Pancreas (tissue), 10 donors: ENCODE data around the gene TBC1D20. TPM values are rescaled to one million over a fixed set of nuclear protein-coding genes. Genes with fewer than 3 reads are reported as not detected.
A peak's percentile ranks its signal among the peaks of the same experiment; 100 is the strongest.

Source experiments
- ATAC-seq, 4 donors: fragments of 200-7000 bp; cut with Tn5 transposase; one replicate each; pipeline versions ENCODE4 v1.8.0 to v1.9.1; 2020; ENCODE audit warnings: mild to moderate bottlenecking in 4 of 4, moderate library complexity in 4 of 4
- DNase-seq, 6 donors: peaks; one replicate each; pipeline ENCODE4 v3.0.0-alpha.2; 2020
- FAIRE-seq: peaks from 2 replicates; lab custom pipeline; 2012; peaks lifted over from hg19 to GRCh38; lab: Jason Lieb, UNC
- H3K27ac ChIP-seq, 4 donors: fragments of 200-600 bp; sonication (generic); 1 replicate in 3 of 4; 2 replicates in 1 of 4; pipeline versions ENCODE4 v1.5.0 to v1.8.0; 2020
- H3K27me3 ChIP-seq, 4 donors: fragments of 200-600 bp; one replicate each; pipeline ENCODE4 v1.8.0; 2021
- H3K36me3 ChIP-seq, 3 donors: fragments of 200-600 bp; sonication (generic) in 1 of 3; one replicate each; pipeline versions ENCODE4 v1.5.0 to v1.8.0; 2020 to 2021
- H3K4me1 ChIP-seq, 3 donors: fragments of 200-600 bp; one replicate each; pipeline ENCODE4 v1.8.0; 2021
- H3K4me3 ChIP-seq, 4 donors: fragments of 200-600 bp; sonication (generic) in 2 of 4; one replicate each; pipeline versions ENCODE4 v1.5.0 to v1.8.0; 2020 to 2021
- H3K9me3 ChIP-seq, 4 donors: fragments of 200-600 bp; one replicate each; pipeline ENCODE4 v1.8.0; 2021
- WGBS, 2 donors: extraction: QIAGEN DNeasy Blood & Tissue Kit; methylation state at CpG; one replicate each; pipeline ENCODE4 v1.1.7; 2013; 5-methylcytosine and 5-hydroxymethylcytosine counted together
- intact Hi-C, 3 donors: fragments of 100-400 bp; cut with DNase I; formaldehyde crosslinking; loops; one replicate each; pipeline versions ENCODE4 v1.11.1 to v1.14.2; 2022
- polyA plus RNA-seq, 2 donors: library from polyadenylated mRNA; stranded (reverse); fragments of 200-250 nt; gene quantifications; one replicate each; pipeline ENCODE4 v1.2.3, GENCODE V29; 2013
- total RNA-seq, 6 donors: library from RNA; stranded (reverse); fragmentation: NEBNext Ultra II Directional in 4 of 6; extraction: Animal tissue kit (Norgen Biotek cat#: 25700) in 4 of 6; gene quantifications; one replicate each; pipeline versions ENCODE4 v1.2.1 to v1.2.4, GENCODE V29; 2021 to 2023
- TF ChIP-seq, protein P1 (sequence below), 4 donors: fragments of 200-600 bp; sonication (generic) in 3 of 4; IDR thresholded peaks; one replicate each; pipeline versions ENCODE4 v1.5.0 to v1.8.0; 2021; ENCODE audit warnings: antibody characterized with exemption in 4 of 4
- donor health status: healthy with polysubstance abuse.
- donor health status: DM: no; HTN: no; CAD: no; lungs with moderate emphysema.
- donor health status: DM: no; HTN: no; CAD: no.
- donor health status: control.
- donor health status: control.
- donor health status: Bipolar disorder and iron deficiency.
- donor health status: DM: yes; HTN: yes; CAD: no.
- donor health status: DM: no; HTN: no; CAD: no.
- donor health status: DM: no; HTN: no; CAD: no.
- donor health status: DM: yes; HTN: yes; CAD: no.

TBC1D20 gene
- total and polyA plus RNA-seq, 8 donors = 11.1 to 21.4 (median 12.9) TPM

DNA sequence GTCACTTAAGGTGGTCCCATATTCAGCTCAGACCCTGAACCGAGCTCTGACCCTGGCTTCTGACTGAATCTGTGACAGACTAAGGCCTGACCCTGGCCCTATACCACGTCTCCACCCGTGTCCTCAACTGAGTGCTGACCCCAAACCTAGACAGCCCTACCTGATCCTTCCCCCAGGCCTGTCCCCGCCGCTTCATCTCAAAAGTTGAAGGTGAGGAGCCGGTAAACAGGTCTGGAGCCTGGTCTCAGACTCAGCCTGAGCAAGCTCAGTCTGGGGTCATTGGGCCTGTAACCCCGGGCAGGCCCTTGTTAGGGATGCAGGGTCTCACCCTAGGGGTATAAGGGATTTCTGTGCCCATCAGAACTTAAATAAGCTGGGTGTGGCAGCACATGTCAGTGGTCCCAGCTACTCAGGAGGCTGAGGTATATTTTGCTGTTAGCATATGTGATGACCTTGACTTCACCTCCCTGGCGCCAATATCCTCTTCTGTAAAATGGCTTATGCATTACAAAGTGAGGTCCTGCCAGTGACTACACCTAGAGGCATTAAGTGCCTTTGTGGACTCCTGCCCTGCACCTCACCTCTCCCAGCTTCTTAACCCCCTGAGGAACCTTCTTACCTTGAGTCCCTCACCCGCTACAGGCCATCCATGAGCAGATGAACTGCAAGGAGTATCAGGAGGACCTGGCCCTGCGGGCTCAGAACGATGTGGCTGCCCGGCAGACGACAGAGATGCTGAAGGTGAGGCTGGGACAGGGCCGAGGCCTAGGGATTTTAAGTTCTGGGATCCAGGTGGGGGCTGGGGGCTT, 34.3 kb downstream of the TBC1D20 start:
- FAIRE-seq (no peak), DNase-seq (peak in 1 of 6 donors; percentile 27), ATAC-seq (no peak)
- WGBS, 2 donors = 92 to 93% methylated on average over 14 of the region's 14 CpGs
- intact Hi-C loops = no loop called here
- Histone ChIP-seq H3K27me3 (no peaks in the 10 kb centered on the region), H3K36me3 (peaks cover 0 to 13% (median 0%) of the 10 kb centered on the region in 3 donors), H3K4me3 (no peak overlapping the region), H3K4me1 (no peaks in the 10 kb centered on the region), H3K27ac (no peak overlapping the region), H3K9me3 (no peaks in the 10 kb centered on the region)
- TF ChIP-seq, protein P1, sequence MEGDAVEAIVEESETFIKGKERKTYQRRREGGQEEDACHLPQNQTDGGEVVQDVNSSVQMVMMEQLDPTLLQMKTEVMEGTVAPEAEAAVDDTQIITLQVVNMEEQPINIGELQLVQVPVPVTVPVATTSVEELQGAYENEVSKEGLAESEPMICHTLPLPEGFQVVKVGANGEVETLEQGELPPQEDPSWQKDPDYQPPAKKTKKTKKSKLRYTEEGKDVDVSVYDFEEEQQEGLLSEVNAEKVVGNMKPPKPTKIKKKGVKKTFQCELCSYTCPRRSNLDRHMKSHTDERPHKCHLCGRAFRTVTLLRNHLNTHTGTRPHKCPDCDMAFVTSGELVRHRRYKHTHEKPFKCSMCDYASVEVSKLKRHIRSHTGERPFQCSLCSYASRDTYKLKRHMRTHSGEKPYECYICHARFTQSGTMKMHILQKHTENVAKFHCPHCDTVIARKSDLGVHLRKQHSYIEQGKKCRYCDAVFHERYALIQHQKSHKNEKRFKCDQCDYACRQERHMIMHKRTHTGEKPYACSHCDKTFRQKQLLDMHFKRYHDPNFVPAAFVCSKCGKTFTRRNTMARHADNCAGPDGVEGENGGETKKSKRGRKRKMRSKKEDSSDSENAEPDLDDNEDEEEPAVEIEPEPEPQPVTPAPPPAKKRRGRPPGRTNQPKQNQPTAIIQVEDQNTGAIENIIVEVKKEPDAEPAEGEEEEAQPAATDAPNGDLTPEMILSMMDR (IDR thresholded peaks at IDR 0.05) = no peak

DNA sequence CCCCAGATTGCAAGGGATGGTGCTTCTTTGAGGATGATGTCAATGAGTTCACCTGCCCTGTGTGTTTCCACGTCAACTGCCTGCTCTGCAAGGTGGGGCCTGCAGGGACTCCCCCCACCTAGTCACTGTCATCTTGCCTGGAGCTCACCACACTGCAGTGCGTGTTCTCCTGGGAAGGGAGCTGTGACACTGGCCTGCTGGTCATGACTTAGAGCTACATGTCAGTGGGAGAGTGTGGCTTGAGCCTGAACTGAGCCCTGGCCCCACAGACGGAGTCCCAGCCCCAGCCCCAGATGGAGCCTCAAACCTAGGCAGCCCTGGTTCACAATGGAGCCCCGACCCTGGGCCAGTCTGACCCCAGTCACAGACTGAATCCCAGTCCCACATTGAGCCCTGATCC, 34.9 kb downstream of the TBC1D20 start:
- TF ChIP-seq, protein P1 (IDR thresholded peaks at IDR 0.05) = no peak
- Histone ChIP-seq H3K4me3 (no peak overlapping the region), H3K36me3 (peaks cover 0 to 13% (median 0%) of the 10 kb centered on the region in 3 donors), H3K9me3 (no peaks in the 10 kb centered on the region), H3K4me1 (no peaks in the 10 kb centered on the region), H3K27ac (no peak overlapping the region), H3K27me3 (no peaks in the 10 kb centered on the region)
- ATAC-seq (no peak), FAIRE-seq (no peak), DNase-seq (peak in 1 of 6 donors; percentile 50)
- WGBS, 2 donors = 92 to 94% methylated on average over 4 of the region's 4 CpGs
- intact Hi-C loops = no loop called here

DNA sequence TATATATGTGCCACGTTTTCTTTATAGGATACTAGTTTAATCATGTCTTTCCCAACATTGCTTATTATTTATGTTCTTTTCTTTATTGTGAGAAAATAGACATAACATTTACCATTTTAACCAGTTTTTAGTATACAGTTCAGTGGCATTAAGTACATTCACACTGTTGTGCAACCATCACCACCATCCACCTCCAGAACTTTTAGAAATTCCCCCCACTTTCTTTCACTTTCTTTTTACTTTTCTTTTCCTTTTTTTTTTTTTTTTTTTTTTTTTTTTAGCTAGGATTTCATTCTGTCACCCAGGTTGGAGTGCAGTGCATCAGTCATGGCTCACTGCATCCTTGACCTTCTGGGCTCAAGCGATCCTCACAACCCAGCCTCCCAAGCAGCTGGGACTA, 35.8 kb downstream of the TBC1D20 start:
- Histone ChIP-seq H3K4me1 (no peaks in the 10 kb centered on the region), H3K27me3 (no peaks in the 10 kb centered on the region), H3K9me3 (no peaks in the 10 kb centered on the region), H3K4me3 (no peak overlapping the region), H3K27ac (no peak overlapping the region), H3K36me3 (peaks cover 0 to 13% (median under 1%) of the 10 kb centered on the region in 3 donors)
- FAIRE-seq = no peak
- intact Hi-C loops = no loop called here
- DNase-seq = no peak
- no peak for ATAC-seq
- 95 to 97% methylated on average over 2 of the region's 2 CpGs for WGBS, 2 donors
- TF ChIP-seq, protein P1 (IDR thresholded peaks at IDR 0.05) = no peak

DNA sequence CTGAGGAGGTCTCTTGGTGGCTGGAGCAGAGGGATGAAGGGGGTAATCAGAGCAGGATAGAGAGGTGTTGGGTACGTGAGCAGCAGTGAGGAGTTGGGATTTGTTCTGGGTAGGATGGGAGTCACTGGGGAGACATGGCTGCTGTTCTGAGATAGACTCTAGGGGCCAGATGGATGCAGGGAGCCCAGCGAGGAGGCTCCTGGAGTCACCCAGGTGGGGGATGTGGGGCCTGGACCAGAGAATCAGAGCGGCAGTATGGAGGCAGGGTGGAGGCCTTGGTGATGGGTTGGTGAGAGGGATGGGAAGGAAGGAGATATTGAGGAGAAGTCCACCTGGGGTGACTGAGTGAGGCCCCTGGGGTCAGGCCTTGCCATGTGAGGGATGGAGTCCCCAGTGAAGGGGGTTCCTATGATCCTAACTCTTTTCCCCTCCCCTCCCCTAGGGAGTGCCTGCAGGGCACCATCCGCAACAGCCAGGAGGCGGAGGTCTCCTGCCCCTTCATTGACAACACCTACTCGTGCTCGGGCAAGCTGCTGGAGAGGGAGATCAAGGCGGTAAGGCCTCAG, 40.6 kb downstream of the TBC1D20 start:
- ATAC-seq (no peak), DNase-seq (peak in 1 of 6 donors; percentile 12), FAIRE-seq (no peak)
- H3K27me3 ChIP-seq = no peaks in the 10 kb centered on the region
- intact Hi-C loops = no loop called here
- no peak overlapping the region for H3K4me3 ChIP-seq
- H3K27ac ChIP-seq = no peak overlapping the region
- H3K4me1 ChIP-seq = no peaks in the 10 kb centered on the region
- peaks cover 0 to 4% (median 0%) of the 10 kb centered on the region in 3 donors for H3K36me3 ChIP-seq
- TF ChIP-seq, protein P1 (IDR thresholded peaks at IDR 0.05) = no peak
- H3K9me3 ChIP-seq = no peaks in the 10 kb centered on the region
- WGBS, 2 donors = 96 to 98% methylated on average over 8 of the region's 8 CpGs
